Heart left ventricle (tissue), 16 donors: Measurements from ENCODE around the gene NCF2. TPM values are rescaled to one million over a fixed set of nuclear protein-coding genes. Genes with fewer than 3 reads are reported as not detected.

ENCODE experiments used
- ATAC-seq, 4 donors: fragments of 200-7000 bp; cut with Tn5 transposase; one replicate each; pipeline ENCODE4 v1.9.1; 2020 to 2022; ENCODE audit warnings: moderate library complexity in 4 of 4, mild to moderate bottlenecking in 3 of 4, moderate number of reproducible peaks in 1 of 4
- DNase-seq, 5 donors: peaks; one replicate each; pipeline ENCODE4 v3.0.0-alpha.2; 2020
- H3K27ac ChIP-seq, 12 donors: fragments of 200-600 bp; sonication (generic) in 4 of 12; one replicate each; pipeline versions ENCODE4 v1.5.0 to v1.8.0; 2016 to 2022; ENCODE audit warnings: mild to moderate bottlenecking in 2 of 12
- H3K27me3 ChIP-seq, 9 donors: fragments of 200-600 bp; sonication (generic) in 2 of 9; one replicate each; pipeline versions ENCODE4 v1.5.1 to v1.8.0; 2016 to 2022; ENCODE audit warnings: mild to moderate bottlenecking in 3 of 9
- H3K36me3 ChIP-seq, 9 donors: fragments of 200-600 bp; sonication (generic) in 2 of 9; one replicate each; pipeline versions ENCODE4 v1.5.0 to v1.8.0; 2018 to 2022; ENCODE audit warnings: mild to moderate bottlenecking in 2 of 9
- H3K4me1 ChIP-seq, 12 donors: fragments of 200-600 bp; sonication (generic) in 4 of 12; one replicate each; pipeline versions ENCODE4 v1.5.0 to v1.8.0; 2016 to 2022; ENCODE audit warnings: mild to moderate bottlenecking in 3 of 12
- H3K4me3 ChIP-seq, 12 donors: fragments of 200-600 bp; sonication (generic) in 4 of 12; one replicate each; pipeline versions ENCODE4 v1.5.0 to v1.8.0; 2017 to 2022; ENCODE audit warnings: mild to moderate bottlenecking in 9 of 12, moderate library complexity in 4 of 12
- H3K9me3 ChIP-seq, 12 donors: fragments of 200-600 bp; sonication (generic) in 4 of 12; one replicate each; pipeline versions ENCODE4 v1.5.0 to v1.8.0; 2016 to 2022; ENCODE audit warnings: mild to moderate bottlenecking in 1 of 12
- CTCF ChIP-seq, 12 donors: fragments of 200-600 bp; sonication (generic) in 4 of 12; IDR thresholded peaks; one replicate each; pipeline versions ENCODE4 v1.5.0 to v1.8.0; 2018 to 2022; ENCODE audit warnings: antibody characterized with exemption in 12 of 12, mild to moderate bottlenecking in 5 of 12
- POLR2A ChIP-seq, 2 donors: fragments of 450-650 bp; IDR thresholded peaks; one replicate each; pipeline ENCODE4 v1.6.1; 2017; ENCODE audit warnings: antibody characterized with exemption in 2 of 2, mild to moderate bottlenecking in 2 of 2, moderate library complexity in 2 of 2
- WGBS, 4 donors: extraction: QIAGEN DNeasy Blood & Tissue Kit in 2 of 4; methylation state at CpG; one replicate each; pipeline versions ENCODE4 v1.1.5 to v1.1.7; 2013 to 2018; 5-methylcytosine and 5-hydroxymethylcytosine counted together
- intact Hi-C, 10 donors: fragments of 100-400 bp; cut with DNase I; formaldehyde crosslinking; loops; one replicate each; pipeline versions ENCODE4 v1.11.1 to v1.14.2; 2022
- polyA plus RNA-seq, 2 donors: library from polyadenylated mRNA; stranded (reverse); fragments of 200-250 nt; gene quantifications; one replicate each; pipeline ENCODE4 v1.2.3, GENCODE V29; 2013
- total RNA-seq, 9 donors: library from RNA; depleted of rRNA in 2 of 9; stranded (reverse); fragments of >200 nt in 2 of 9; fragmentation: NEBNext Ultra II Directional in 3 of 9; extraction: Animal tissue kit (Norgen Biotek cat#: 25700) in 3 of 9; gene quantifications; one replicate each; pipeline versions ENCODE4 v1.1.0 to v1.2.4, GENCODE V29; 2016 to 2023
- donor health status: ischemic (EF 13 %, LVEDD 7.1; RV severe dilation, severe dysfunction).
- donor health status: healthy with polysubstance abuse.
- donor health status: DM: no; HTN: yes; CAD: no.
- donor health status: DM: no; HTN: no; CAD: no.
- donor health status: ischemic (EF 25% LVEDD 6.9; RV normal size, moderate dysfunction).
- donor health status: ischemic (EF 25% LVEDD 5.7; RV mildly dilated, moderate dysfunction).
- donor health status: healthy.
- donor health status: DM: yes; HTN: yes; CAD: no.
- donor health status: ischemic (EF 35%, LVEDD 5.7; RV mildly dilated, moderate dysfunction).
- donor health status: nonischemic (EF 11% LVEDD 7.7; RV severe dilation, severe dysfunction).
- donor health status: DM: yes; HTN: yes; CAD: no.
- donor health status: PGD.
- donor health status: ischemic (EF 29% LVEDD 5.4; RV normal size, mild dysfunction).
- donor health status: nonischemic (EF 23%, LVEDD 6.1; RV moderate dilation, normal function).

The NCF2 gene
- total and polyA plus RNA-seq, 11 donors: 1.3 to 51.2 (median 4.8) TPM

- WGBS, 4 donors: 78 to 92% (median 91%) methylated on average over 2 of the region's 2 CpGs
- no peak overlapping the region for H3K27ac ChIP-seq
- H3K27me3 ChIP-seq: no peaks in the 10 kb centered on the region
- TF ChIP-seq POLR2A (IDR thresholded peaks at IDR 0.05) (no peak), CTCF (IDR thresholded peaks at IDR 0.05) (no peak)
- no peak for DNase-seq
- peaks cover 0 to 89% (median 0%) of the 10 kb centered on the region in 9 donors for H3K36me3 ChIP-seq
- H3K9me3 ChIP-seq: no peaks in the 10 kb centered on the region
- no peak for ATAC-seq
- no peak overlapping the region for H3K4me3 ChIP-seq
- H3K4me1 ChIP-seq: peaks cover 0 to 12% (median 5%) of the 10 kb centered on the region in 12 donors
- intact Hi-C loops: no loop called here
Measured at GRCh38 chr1:183562701-183563100, 27.6 kb downstream of the NCF2 start.

GRCh38 chr1:183559061-183559460, 31.2 kb downstream of the NCF2 start:
- no peaks in the 10 kb centered on the region for H3K9me3 ChIP-seq
- DNase-seq: no peak
- peaks cover 0 to 98% (median 17%) of the 10 kb centered on the region in 9 donors for H3K36me3 ChIP-seq
- no peak for ATAC-seq
- no peak overlapping the region for H3K27ac ChIP-seq
- intact Hi-C loops: no loop called here
- no peak overlapping the region for H3K4me3 ChIP-seq
- no peaks in the 10 kb centered on the region for H3K27me3 ChIP-seq
- no peaks in the 10 kb centered on the region for H3K4me1 ChIP-seq
- TF ChIP-seq CTCF (IDR thresholded peaks at IDR 0.05) (no peak), POLR2A (IDR thresholded peaks at IDR 0.05) (no peak)

- Histone ChIP-seq H3K9me3 (no peaks in the 10 kb centered on the region), H3K27me3 (no peaks in the 10 kb centered on the region), H3K4me1 (peaks cover 0 to 3% (median 0%) of the 10 kb centered on the region in 12 donors), H3K4me3 (no peak overlapping the region), H3K27ac (peak overlapping the region in 1 of 12 donors; percentile 12), H3K36me3 (peaks cover 0 to 99% (median 62%) of the 10 kb centered on the region in 9 donors)
- TF ChIP-seq CTCF (IDR thresholded peaks at IDR 0.05): no peak
- no peak for TF ChIP-seq POLR2A (IDR thresholded peaks at IDR 0.05)
- 82 to 91% (median 87%) methylated on average over 3 of the region's 3 CpGs for WGBS, 4 donors
- DNase-seq (no peak), ATAC-seq (no peak)
- intact Hi-C loops: no loop called here
Measured at GRCh38 chr1:183554577-183554976, 35.7 kb downstream of the NCF2 start.

GRCh38 chr1:183553764-183554163, 36.5 kb downstream of the NCF2 start:
- Histone ChIP-seq H3K4me1 (peaks cover 0 to 3% (median 0%) of the 10 kb centered on the region in 12 donors), H3K9me3 (no peaks in the 10 kb centered on the region), H3K4me3 (no peak overlapping the region), H3K36me3 (peaks cover 0 to 99% (median 70%) of the 10 kb centered on the region in 9 donors), H3K27me3 (no peaks in the 10 kb centered on the region), H3K27ac (no peak overlapping the region)
- TF ChIP-seq CTCF (IDR thresholded peaks at IDR 0.05) (no peak), POLR2A (IDR thresholded peaks at IDR 0.05) (no peak)
- no peak for ATAC-seq
- intact Hi-C loops: no loop called here
- WGBS, 4 donors: 81 to 91% (median 84%) methylated on average over 3 of the region's 3 CpGs
- DNase-seq: no peak
